GDM1 (cell line): ENCODE data around the gene CACNG7.

Experiments
- DNase-seq: peaks from one replicate; lab custom pipeline; 2025; lab: John Stamatoyannopoulos, UW

Gene CACNG7

GRCh38 chr19:53878776-53879139 lies 30.3 kb upstream of the CACNG7 start:
- DNase-seq: no peak

- DNase-seq: peak; percentile 73
Measured at GRCh38 chr19:53879140-53880081, 29.7 kb upstream of the CACNG7 start.

- DNase-seq: no peak
Measured at GRCh38 chr19:53880711-53881481, 28.2 kb upstream of the CACNG7 start.

- no peak for DNase-seq
Measured at GRCh38 chr19:53881482-53882390, 27.3 kb upstream of the CACNG7 start, which contains the start of gene PRKCG. Gene PRKCG (plus strand): TSS chr19:53882197. CDS start chr19:53882495, 298 bp downstream.

GRCh38 chr19:53882391-53883050 lies 26.6 kb upstream of the CACNG7 start:
- no peak for DNase-seq

- DNase-seq: no peak
Measured at GRCh38 chr19:53883231-53883661, 25.8 kb upstream of the CACNG7 start.

GRCh38 chr19:53883741-53884140 lies 25.3 kb upstream of the CACNG7 start:
- no peak for DNase-seq

- no peak for DNase-seq
Measured at GRCh38 chr19:53884256-53884655, 24.8 kb upstream of the CACNG7 start.

GRCh38 chr19:53885036-53885435 lies 24.0 kb upstream of the CACNG7 start:
- DNase-seq: no peak

- DNase-seq: no peak
Measured at GRCh38 chr19:53892301-53892980, 16.6 kb upstream of the CACNG7 start.

GRCh38 chr19:53892981-53893325 lies 16.1 kb upstream of the CACNG7 start:
- no peak for DNase-seq

- no peak for DNase-seq
Measured at GRCh38 chr19:53894707-53895106, 14.4 kb upstream of the CACNG7 start.

GRCh38 chr19:53896682-53897081 lies 12.4 kb upstream of the CACNG7 start:
- no peak for DNase-seq

- DNase-seq: no peak
Measured at GRCh38 chr19:53897459-53897858, 11.6 kb upstream of the CACNG7 start.

- DNase-seq: no peak
Measured at GRCh38 chr19:53898166-53898565, 10.9 kb upstream of the CACNG7 start.

- no peak for DNase-seq
Measured at GRCh38 chr19:53898636-53899341, 10.3 kb upstream of the CACNG7 start.

GRCh38 chr19:53900191-53900860 lies 8.8 kb upstream of the CACNG7 start:
- no peak for DNase-seq

GRCh38 chr19:53903055-53903680 lies 5.9 kb upstream of the CACNG7 start:
- no peak for DNase-seq

- DNase-seq: no peak
Measured at GRCh38 chr19:53904909-53905308, 4.2 kb upstream of the CACNG7 start.
